T-cell (primary cell): ENCODE measurements around the gene FBXO15. TPM values are rescaled to one million over a fixed set of nuclear protein-coding genes. Genes with fewer than 3 reads are reported as not detected.
A peak's percentile ranks its signal among the peaks of the same experiment; 100 is the strongest.

Experiments used
- ATAC-seq, 4 experiments: fragments of 200-7000 bp in 3 of 4; fragments of 150-1000 bp in 1 of 4; cut with Tn5 transposase; replicated peaks in 1 of 4; 1 replicate in 3 of 4; 2 replicates in 1 of 4; pipeline ENCODE4 v1.10.0; 2021; ENCODE audit warnings: moderate library complexity in 3 of 4, mild to moderate bottlenecking in 2 of 4, moderate number of reproducible peaks in 1 of 4
- CTCF ChIA-PET, 2 donors: fragments of 300-600 bp; sonication (Branson Sonifier 250); formaldehyde crosslinking; loops; one replicate each; lab custom pipeline; 2022; ENCODE audit warnings: antibody characterized with exemption in 2 of 2; lab: Charles Lee
- POLR2A ChIA-PET, 2 donors: fragments of 300-600 bp; sonication (Branson Sonifier 250); formaldehyde crosslinking; loops; one replicate each; lab custom pipeline; 2022; ENCODE audit warnings: antibody characterized with exemption in 2 of 2; lab: Charles Lee
- DNase-seq, 35 experiments: peaks; one replicate each; pipeline versions ENCODE4 v3.0.0 to v3.0.0-alpha.2; 2013 to 2023
- H3K27ac ChIP-seq: one replicate; pipeline ENCODE4 v1.5.1; 2013; ENCODE audit warnings: low read length
- H3K27me3 ChIP-seq, 2 experiments: replicated peaks in 1 of 2; 1 replicate in 1 of 2; 2 replicates in 1 of 2; pipeline versions ENCODE4 v1.6.1 to v1.7.0; 2013; ENCODE audit warnings: low read length in 1 of 2, mixed read lengths in 1 of 2; ENCODE audit not compliant: control insufficient read depth in 2 of 2, insufficient read depth in 2 of 2; ENCODE audit errors: extremely low read depth in 1 of 2
- H3K36me3 ChIP-seq, 2 donors: 1 replicate in 1 of 2; 2 replicates in 1 of 2; pipeline versions ENCODE4 v1.6.1 to v1.7.0; 2013; ENCODE audit warnings: low read length in 1 of 2; ENCODE audit not compliant: control insufficient read depth in 2 of 2, insufficient read depth in 1 of 2; ENCODE audit errors: extremely low read depth in 1 of 2
- H3K4me1 ChIP-seq, 2 experiments: 1 replicate in 1 of 2; 2 replicates in 1 of 2; pipeline versions ENCODE4 v1.6.1 to v1.7.0; 2013; ENCODE audit warnings: low read length in 2 of 2, mixed read lengths in 1 of 2; ENCODE audit not compliant: insufficient read depth in 2 of 2, control insufficient read depth in 1 of 2; ENCODE audit errors: extremely low read depth in 1 of 2
- H3K4me3 ChIP-seq, 2 donors: 1 replicate in 1 of 2; 2 replicates in 1 of 2; pipeline versions ENCODE4 v1.5.1 to v1.7.0; 2013; ENCODE audit warnings: mild to moderate bottlenecking in 2 of 2, low read length in 1 of 2, moderate library complexity in 1 of 2; ENCODE audit not compliant: control insufficient read depth in 1 of 2; ENCODE audit errors: extremely low read depth in 1 of 2
- H3K9me3 ChIP-seq: 2 replicates; pipeline ENCODE4 v1.7.0; 2013
- H3K27ac Mint-ChIP-seq, 2 donors: one replicate each; pipeline ENCODE4 v1.8.0; 2020 to 2021; ENCODE audit warnings: mild to moderate bottlenecking in 2 of 2, mixed read lengths in 2 of 2
- H3K27me3 Mint-ChIP-seq, 2 donors: one replicate each; pipeline ENCODE4 v1.8.0; 2021 to 2022; ENCODE audit warnings: mixed read lengths in 2 of 2
- H3K36me3 Mint-ChIP-seq: one replicate; pipeline ENCODE4 v1.8.0; 2021; ENCODE audit warnings: mixed read lengths
- H3K4me1 Mint-ChIP-seq, 3 donors: one replicate each; pipeline ENCODE4 v1.8.0; 2020 to 2022; ENCODE audit warnings: mixed read lengths in 3 of 3, mild to moderate bottlenecking in 1 of 3
- H3K4me3 Mint-ChIP-seq, 3 donors: one replicate each; pipeline ENCODE4 v1.8.0; 2020 to 2022; ENCODE audit warnings: mild to moderate bottlenecking in 3 of 3, mixed read lengths in 3 of 3, moderate library complexity in 3 of 3
- H3K9me3 Mint-ChIP-seq, 3 donors: one replicate each; pipeline ENCODE4 v1.8.0; 2020 to 2022; ENCODE audit warnings: mixed read lengths in 3 of 3
- WGBS: methylation state at CpG from one replicate; pipeline ENCODE4 v1.1.5; 2013; ENCODE audit warnings: missing lambda C conversion rate; ENCODE audit not compliant: insufficient coverage; 5-methylcytosine and 5-hydroxymethylcytosine counted together
- total RNA-seq, 35 experiments: library from RNA in 6 of 35; stranded (reverse) in 6 of 35; fragments of 120-200 nt in 1 of 35; gene quantifications; one replicate each; pipeline versions ENCODE4 v1.2.1 to v1.2.4 and lab custom pipeline; 2013 to 2026

The FBXO15 gene, protein sequence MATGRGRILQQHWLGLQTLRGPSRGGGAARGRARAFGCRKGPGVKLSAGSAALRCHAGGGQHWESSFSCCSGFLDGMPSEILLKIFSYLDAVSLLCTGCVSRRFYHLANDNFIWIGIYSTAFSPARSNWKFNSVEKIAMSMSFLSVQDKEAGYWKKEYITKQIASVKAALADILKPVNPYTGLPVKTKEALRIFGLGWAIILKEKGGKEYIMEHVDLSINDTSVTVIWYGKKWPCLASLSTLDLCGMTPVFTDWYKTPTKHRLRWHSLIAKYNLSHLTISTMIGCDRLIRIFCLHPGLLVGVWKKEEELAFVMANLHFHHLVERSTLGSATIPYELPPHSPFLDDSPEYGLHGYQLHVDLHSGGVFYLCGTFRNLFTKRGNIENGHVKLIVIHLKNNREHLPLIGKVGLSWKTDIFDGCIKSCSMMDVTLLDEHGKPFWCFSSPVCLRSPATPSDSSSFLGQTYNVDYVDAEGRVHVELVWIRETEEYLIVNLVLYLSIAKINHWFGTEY
- total RNA-seq (1 to 10 TPM; 1.3 to 2.3 (median 2.2) TPM), total RNA-seq (lab: John Stamatoyannopoulos, UW) (0.13 to 3.8 (median 1.1) reads per million in 29 experiments)
- total RNA-seq (2013), result 1.1 TPM

- ChIA-PET CTCF (no interaction called here), POLR2A (no interaction called here)
Measured at GRCh38 chr18:74147779-74148542, at the start of gene FBXO15, which contains the start of gene TIMM21. TSS of gene FBXO15 (minus strand) at chr18:74147834. CDS start at chr18:74147785, 49 bp downstream. TSS of gene TIMM21 (plus strand) at chr18:74148523. CDS start at chr18:74148809, 286 bp downstream.

DNA sequence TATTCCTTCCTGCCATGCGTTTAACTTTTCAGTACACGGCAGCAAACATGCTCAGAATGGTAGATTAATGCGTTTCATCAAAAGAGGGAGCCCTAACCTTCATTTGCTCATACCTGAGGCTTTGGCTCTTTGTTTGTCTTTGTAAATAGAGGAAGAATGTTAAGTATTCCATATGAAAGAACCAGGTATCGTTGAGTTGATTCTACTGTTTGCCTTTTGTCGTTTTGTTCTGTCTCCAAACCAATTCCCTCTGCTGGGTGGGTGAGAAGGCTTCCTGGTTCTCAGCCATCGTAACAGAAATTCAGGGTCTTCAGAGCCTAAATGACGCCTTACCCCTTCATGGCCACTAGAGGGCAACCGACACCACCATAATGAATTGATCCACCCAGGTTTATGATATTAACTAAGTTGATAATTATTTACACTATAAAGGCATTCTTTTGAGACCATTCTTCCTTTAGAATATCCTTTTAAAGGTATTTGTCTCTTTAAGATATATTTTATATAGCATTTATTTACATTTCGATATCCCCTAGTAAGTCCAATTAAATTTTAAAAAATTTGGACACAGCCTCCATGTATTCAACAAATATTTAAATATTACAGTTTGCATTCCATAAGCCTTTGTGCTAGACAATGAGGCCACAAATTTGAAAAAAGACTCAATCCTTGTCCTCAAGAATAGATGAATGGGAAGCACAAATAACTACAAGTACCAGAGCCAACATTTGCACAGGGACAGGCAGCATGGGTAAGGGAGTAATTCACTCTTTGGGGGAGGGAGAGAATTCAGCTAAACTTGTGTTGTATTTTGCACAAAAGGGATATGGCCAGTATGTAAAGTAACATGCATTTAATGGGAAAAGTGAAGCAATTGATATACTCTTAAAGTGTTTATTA, 48.8 kb upstream of the FBXO15 start:
- POLR2A ChIA-PET, result no interaction called here
- H3K4me3 Mint-ChIP-seq, result peak overlapping the region; percentile 60 to 75 (median 67)
- no peaks in the 10 kb centered on the region for H3K9me3 ChIP-seq
- H3K27me3 ChIP-seq, result peaks cover 0 to 19% of the 10 kb centered on the region in 2 experiments
- no peaks in the 10 kb centered on the region for H3K4me1 ChIP-seq
- CTCF ChIA-PET, result interaction anchor here (0.6 to 3.0 kb wide), 14 partner anchors 9 to 1170 kb away, joined by 3 to 20 read pairs (median 5); no protein-coding TSS in a partner anchor
- peak overlapping the region; percentile 31 for H3K27ac ChIP-seq
- DNase-seq, result peak; percentile 13 to 85 (median 40)
- H3K9me3 Mint-ChIP-seq, result no peaks in the 10 kb centered on the region
- peak; percentile 87 to 95 (median 90) for ATAC-seq
- no peaks in the 10 kb centered on the region for H3K36me3 Mint-ChIP-seq
- WGBS, result no CpG with 5 or more reads among the region's 9 CpGs
- peaks cover 6 to 8% of the 10 kb centered on the region in 2 donors for H3K27me3 Mint-ChIP-seq
- peaks cover 0 to 4% (median 3%) of the 10 kb centered on the region in 3 donors for H3K4me1 Mint-ChIP-seq
- no peaks in the 10 kb centered on the region for H3K36me3 ChIP-seq
- peak overlapping the region; percentile 63 to 82 for H3K27ac Mint-ChIP-seq
- H3K4me3 ChIP-seq, result peak overlapping the region; percentile 31 to 42

More at GRCh38 chr18:74147779-74148542, at the start of gene FBXO15, which contains the start of gene TIMM21:
- Histone ChIP-seq H3K27me3 (no peaks in the 10 kb centered on the region), H3K9me3 (no peaks in the 10 kb centered on the region), H3K4me1 (peaks cover 11 to 15% of the 10 kb centered on the region in 2 experiments), H3K27ac (peak within 1 kb of the TSS; percentile 99), H3K36me3 (peaks cover 0 to 16% of the 10 kb centered on the region in 2 donors), H3K4me3 (peak within 1 kb of the TSS; percentile 93 to 98)
- ATAC-seq (peak; percentile 86 to 89 (median 88)), DNase-seq (peak; percentile 90 to 98 (median 95))
- H3K4me3 Mint-ChIP-seq, result peak within 1 kb of the TSS; percentile 95 to 99 (median 97)
- WGBS, result 0% methylated on average over 48 of the region's 58 CpGs
- peak within 1 kb of the TSS; percentile 98 to 99 for H3K27ac Mint-ChIP-seq
- peaks cover 6% of the 10 kb centered on the region for H3K36me3 Mint-ChIP-seq
- H3K4me1 Mint-ChIP-seq, result peaks cover 50 to 62% (median 50%) of the 10 kb centered on the region in 3 donors
- no peaks in the 10 kb centered on the region for H3K9me3 Mint-ChIP-seq
- H3K27me3 Mint-ChIP-seq, result peaks cover 0 to 3% of the 10 kb centered on the region in 2 donors

DNA sequence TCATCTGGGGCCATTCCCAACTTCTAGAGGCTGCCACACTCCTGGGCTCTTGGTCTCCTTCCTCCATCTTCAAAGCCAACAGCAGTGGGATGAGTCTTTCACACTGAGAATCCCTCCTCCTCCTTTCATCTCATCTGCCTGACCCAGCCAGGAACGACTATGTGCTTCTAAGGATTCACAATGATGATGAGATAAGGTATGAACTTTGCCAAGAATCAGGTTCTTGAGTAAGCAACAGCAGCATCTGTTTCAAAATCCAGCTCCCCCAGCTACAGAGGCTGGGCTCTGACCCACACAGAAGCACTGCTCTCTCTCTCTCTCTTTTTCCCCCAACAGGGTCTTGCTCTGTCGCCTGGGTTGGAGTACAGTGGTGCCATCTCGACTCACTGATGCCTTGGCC, 47.1 kb upstream of the FBXO15 start:
- ATAC-seq, result no peak
- Histone ChIP-seq H3K27me3 (peaks cover 0 to 20% of the 10 kb centered on the region in 2 experiments), H3K27ac (no peak overlapping the region), H3K9me3 (no peaks in the 10 kb centered on the region), H3K4me3 (no peak overlapping the region), H3K4me1 (no peaks in the 10 kb centered on the region), H3K36me3 (no peaks in the 10 kb centered on the region)
- Mint-ChIP-seq H3K9me3 (no peaks in the 10 kb centered on the region), H3K4me1 (peaks cover 0 to 4% (median 3%) of the 10 kb centered on the region in 3 donors), H3K4me3 (no peak overlapping the region), H3K27me3 (peaks cover 8 to 10% of the 10 kb centered on the region in 2 donors), H3K36me3 (no peaks in the 10 kb centered on the region), H3K27ac (no peak overlapping the region)
- ChIA-PET CTCF (interaction anchor here (0.6 to 1.4 kb wide), 11 partner anchors 19 to 406 kb away, joined by 4 to 22 read pairs (median 5); no protein-coding TSS in a partner anchor), POLR2A (interaction anchor here (0.6 to 0.7 kb wide), 2 partner anchors 346 to 389 kb away, joined by 3 to 7 read pairs; no protein-coding TSS in a partner anchor)
- DNase-seq, result no peak
- no CpG with 5 or more reads among the region's 3 CpGs for WGBS

GRCh38 chr18:74191577-74191976, 43.9 kb upstream of the FBXO15 start:
- no peaks in the 10 kb centered on the region for H3K36me3 Mint-ChIP-seq
- Histone ChIP-seq H3K27ac (no peak overlapping the region), H3K9me3 (no peaks in the 10 kb centered on the region), H3K27me3 (peaks cover 0 to 13% of the 10 kb centered on the region in 2 experiments), H3K4me1 (no peaks in the 10 kb centered on the region), H3K36me3 (no peaks in the 10 kb centered on the region), H3K4me3 (no peak overlapping the region)
- no peak overlapping the region for H3K4me3 Mint-ChIP-seq
- ChIA-PET CTCF (interaction anchor here in 1 of 2 donors (0.6 kb wide), 1 partner anchor 360 kb away, joined by 3 read pairs; no protein-coding TSS in a partner anchor), POLR2A (no interaction called here)
- DNase-seq, result no peak
- 80% methylated on average over 5 of the region's 14 CpGs for WGBS
- ATAC-seq, result no peak
- H3K27ac Mint-ChIP-seq, result no peak overlapping the region
- H3K4me1 Mint-ChIP-seq, result peaks cover 0 to 4% (median 3%) of the 10 kb centered on the region in 3 donors
- H3K9me3 Mint-ChIP-seq, result no peaks in the 10 kb centered on the region
- H3K27me3 Mint-ChIP-seq, result peaks cover 20 to 23% of the 10 kb centered on the region in 2 donors

DNA sequence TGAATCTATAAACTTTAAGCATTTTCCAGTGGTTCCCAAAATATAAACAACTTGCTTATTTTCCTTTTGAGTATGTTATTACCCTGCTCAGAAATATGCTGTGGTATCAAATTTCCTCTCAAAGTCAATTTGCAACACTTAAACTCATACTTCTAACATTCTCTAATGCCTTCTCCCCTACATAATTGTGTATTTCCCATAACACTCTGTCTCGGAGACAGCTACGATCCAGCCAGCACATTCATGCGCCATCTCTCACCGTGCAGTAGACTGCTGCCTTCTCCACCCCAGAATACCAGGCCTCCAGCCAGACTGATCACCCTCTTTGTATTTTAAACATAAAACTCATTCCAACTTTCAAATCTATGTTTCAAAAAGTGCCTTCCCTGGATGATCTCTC, 42.5 kb upstream of the FBXO15 start:
- no peak for DNase-seq
- H3K27ac ChIP-seq, result no peak overlapping the region
- H3K27ac Mint-ChIP-seq, result no peak overlapping the region
- ChIA-PET POLR2A (interaction anchor here in 1 of 2 donors (0.6 kb wide), 1 partner anchor 12 kb away, joined by 6 read pairs; no protein-coding TSS in a partner anchor), CTCF (interaction anchor here in 1 of 2 donors (0.5 to 0.7 kb wide), 2 partner anchors 352 to 362 kb away, joined by 3 to 4 read pairs; no protein-coding TSS in a partner anchor)
- H3K36me3 ChIP-seq, result no peaks in the 10 kb centered on the region
- no peaks in the 10 kb centered on the region for H3K9me3 Mint-ChIP-seq
- no peaks in the 10 kb centered on the region for H3K4me1 ChIP-seq
- no peak for ATAC-seq
- H3K4me3 Mint-ChIP-seq, result no peak overlapping the region
- no peaks in the 10 kb centered on the region for H3K9me3 ChIP-seq
- H3K4me1 Mint-ChIP-seq, result no peaks in the 10 kb centered on the region
- no peaks in the 10 kb centered on the region for H3K36me3 Mint-ChIP-seq
- WGBS, result 69% methylated on average over 4 of the region's 4 CpGs
- H3K27me3 ChIP-seq, result peaks cover 0 to 13% of the 10 kb centered on the region in 2 experiments
- H3K4me3 ChIP-seq, result no peak overlapping the region
- H3K27me3 Mint-ChIP-seq, result peaks cover 23% of the 10 kb centered on the region in 2 donors
